ENCODE measurements around the gene TMEM184C. TPM values are rescaled to one million over a fixed set of nuclear protein-coding genes. Genes with fewer than 3 reads are reported as not detected.

TMEM184C gene
- total RNA-seq, 1 donor from 2014 or later = 31.3 TPM

DNA sequence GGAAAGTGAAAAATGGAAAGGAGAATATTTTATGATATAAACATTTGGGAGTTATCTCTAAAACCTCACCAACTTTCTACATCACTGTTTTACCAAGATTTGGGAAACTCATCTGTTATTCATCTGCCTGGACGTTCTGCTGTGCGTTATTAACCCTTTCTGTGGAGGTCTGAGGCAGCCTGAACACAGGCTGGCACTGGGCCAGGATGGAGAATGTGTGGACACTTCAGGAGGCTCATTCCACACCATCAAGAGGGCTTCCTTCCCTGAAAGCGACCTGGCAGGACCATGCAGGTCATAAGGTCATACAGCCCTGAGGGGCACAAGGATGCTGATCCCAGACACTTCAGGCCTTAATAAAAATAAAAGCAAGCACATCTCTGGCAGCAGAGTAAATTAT lies 31.2 kb upstream of the TMEM184C start:
- intact Hi-C loops (cut with DNase I) = loop anchor here (10.0 kb wide), 1 partner anchor 571 kb away; no protein-coding TSS in a partner anchor

DNA sequence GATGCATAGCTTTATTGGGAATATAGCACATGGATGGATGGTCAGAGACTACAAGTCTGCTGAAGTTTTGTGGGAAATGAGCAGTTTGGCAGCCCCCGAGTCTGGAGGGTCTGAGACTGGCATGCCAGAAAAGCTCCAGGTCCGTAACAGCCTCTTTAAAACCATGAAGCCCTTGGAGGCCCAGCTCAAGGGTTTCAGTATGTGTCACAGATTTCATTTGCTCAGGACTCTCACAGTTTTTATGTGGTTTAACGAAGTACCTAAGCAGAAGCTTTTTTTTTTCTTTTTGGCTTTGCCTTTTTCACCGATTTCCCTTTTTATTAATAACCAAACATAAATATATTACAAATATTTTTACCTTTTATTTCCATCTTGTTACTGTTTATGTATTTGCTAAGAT lies 30.6 kb upstream of the TMEM184C start:
- ATAC-seq (no peak), DNase-seq (no peak)
- intact Hi-C loops (cut with DNase I) = loop anchor here (10.0 kb wide), 1 partner anchor 572 kb away; no protein-coding TSS in a partner anchor
- no peak overlapping the region for H3K4me3 ChIP-seq
- TF ChIP-seq, protein P1, sequence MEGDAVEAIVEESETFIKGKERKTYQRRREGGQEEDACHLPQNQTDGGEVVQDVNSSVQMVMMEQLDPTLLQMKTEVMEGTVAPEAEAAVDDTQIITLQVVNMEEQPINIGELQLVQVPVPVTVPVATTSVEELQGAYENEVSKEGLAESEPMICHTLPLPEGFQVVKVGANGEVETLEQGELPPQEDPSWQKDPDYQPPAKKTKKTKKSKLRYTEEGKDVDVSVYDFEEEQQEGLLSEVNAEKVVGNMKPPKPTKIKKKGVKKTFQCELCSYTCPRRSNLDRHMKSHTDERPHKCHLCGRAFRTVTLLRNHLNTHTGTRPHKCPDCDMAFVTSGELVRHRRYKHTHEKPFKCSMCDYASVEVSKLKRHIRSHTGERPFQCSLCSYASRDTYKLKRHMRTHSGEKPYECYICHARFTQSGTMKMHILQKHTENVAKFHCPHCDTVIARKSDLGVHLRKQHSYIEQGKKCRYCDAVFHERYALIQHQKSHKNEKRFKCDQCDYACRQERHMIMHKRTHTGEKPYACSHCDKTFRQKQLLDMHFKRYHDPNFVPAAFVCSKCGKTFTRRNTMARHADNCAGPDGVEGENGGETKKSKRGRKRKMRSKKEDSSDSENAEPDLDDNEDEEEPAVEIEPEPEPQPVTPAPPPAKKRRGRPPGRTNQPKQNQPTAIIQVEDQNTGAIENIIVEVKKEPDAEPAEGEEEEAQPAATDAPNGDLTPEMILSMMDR (IDR thresholded peaks at IDR 0.05) = no peak
- peaks cover 6% of the 10 kb centered on the region for H3K4me1 ChIP-seq
- H3K27ac ChIP-seq = no peak overlapping the region
- H3K36me3 ChIP-seq = no peaks in the 10 kb centered on the region
- H3K27me3 ChIP-seq = no peaks in the 10 kb centered on the region
- H3K9me3 ChIP-seq = no peaks in the 10 kb centered on the region

More for the DNA sequence above, 31.2 kb upstream of the TMEM184C start:
- TF ChIP-seq, protein P1 (IDR thresholded peaks at IDR 0.05) = no peak
- H3K27ac ChIP-seq = no peak overlapping the region
- H3K4me3 ChIP-seq = no peak overlapping the region
- no peaks in the 10 kb centered on the region for H3K36me3 ChIP-seq
- DNase-seq (no peak), ATAC-seq (no peak)
- H3K4me1 ChIP-seq = peaks cover 6% of the 10 kb centered on the region
- no peaks in the 10 kb centered on the region for H3K27me3 ChIP-seq
- no peaks in the 10 kb centered on the region for H3K9me3 ChIP-seq

- Histone ChIP-seq H3K36me3 (no peaks in the 10 kb centered on the region), H3K9me3 (no peaks in the 10 kb centered on the region), H3K4me1 (peaks cover 6% of the 10 kb centered on the region), H3K27me3 (no peaks in the 10 kb centered on the region), H3K27ac (no peak overlapping the region), H3K4me3 (no peak overlapping the region)
- DNase-seq = no peak
- TF ChIP-seq, protein P1 (IDR thresholded peaks at IDR 0.05) = no peak
- ATAC-seq = no peak
- intact Hi-C loops (cut with DNase I) = loop anchor here (10.0 kb wide), 1 partner anchor 572 kb away; no protein-coding TSS in a partner anchor
Observed at GRCh38 chr4:147587041-147587440, 30.2 kb upstream of the TMEM184C start.

DNA sequence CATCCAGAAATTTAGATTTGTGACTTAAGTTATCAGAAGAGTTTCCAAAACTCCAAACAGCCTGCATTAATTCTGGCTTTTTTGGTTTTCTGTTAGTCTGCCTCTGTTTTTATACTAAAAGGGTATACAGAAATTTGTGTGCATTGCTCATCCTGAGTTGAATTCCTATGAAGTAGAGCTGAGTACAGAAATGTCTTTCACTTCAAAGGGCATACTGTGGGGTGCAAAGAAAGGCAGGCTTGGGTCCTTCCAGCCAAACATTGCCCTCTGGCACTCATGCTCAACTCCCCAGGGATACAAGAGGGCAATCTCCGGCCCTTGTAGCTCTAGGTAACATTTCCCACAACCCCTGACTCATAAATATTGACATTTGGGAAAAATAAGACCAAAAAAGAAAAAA lies 27.6 kb upstream of the TMEM184C start:
- Histone ChIP-seq H3K4me1 (peaks cover 6% of the 10 kb centered on the region), H3K9me3 (no peaks in the 10 kb centered on the region), H3K4me3 (no peak overlapping the region), H3K27me3 (no peaks in the 10 kb centered on the region), H3K36me3 (no peaks in the 10 kb centered on the region), H3K27ac (no peak overlapping the region)
- intact Hi-C loops (cut with DNase I) = loop anchor here (10.0 kb wide), 1 partner anchor 575 kb away; no protein-coding TSS in a partner anchor
- DNase-seq (no peak), ATAC-seq (no peak)
- TF ChIP-seq, protein P1 (IDR thresholded peaks at IDR 0.05) = no peak

- no peak overlapping the region for H3K27ac ChIP-seq
Observed at GRCh38 chr4:147590249-147590920, 26.8 kb upstream of the TMEM184C start.

More at GRCh38 chr4:147590249-147590920, 26.8 kb upstream of the TMEM184C start:
- ATAC-seq = peak; percentile 69
- peaks cover 6% of the 10 kb centered on the region for H3K4me1 ChIP-seq
- DNase-seq = no peak
- H3K4me3 ChIP-seq = no peak overlapping the region
- TF ChIP-seq, protein P1 (IDR thresholded peaks at IDR 0.05) = peak; percentile 71
- H3K27me3 ChIP-seq = no peaks in the 10 kb centered on the region
- no peaks in the 10 kb centered on the region for H3K9me3 ChIP-seq
- intact Hi-C loops (cut with DNase I) = no loop called here
- no peaks in the 10 kb centered on the region for H3K36me3 ChIP-seq
